DMS153 treated with DMSO at 0.1 percent for 48 hours (cell line): ENCODE measurements around the gene KRTAP5-3.

Experiments
- DNase-seq: peaks from one replicate; lab custom pipeline; 2025; ENCODE audit not compliant: unreplicated experiment; lab: John Stamatoyannopoulos, UW

The KRTAP5-3 gene

DNA sequence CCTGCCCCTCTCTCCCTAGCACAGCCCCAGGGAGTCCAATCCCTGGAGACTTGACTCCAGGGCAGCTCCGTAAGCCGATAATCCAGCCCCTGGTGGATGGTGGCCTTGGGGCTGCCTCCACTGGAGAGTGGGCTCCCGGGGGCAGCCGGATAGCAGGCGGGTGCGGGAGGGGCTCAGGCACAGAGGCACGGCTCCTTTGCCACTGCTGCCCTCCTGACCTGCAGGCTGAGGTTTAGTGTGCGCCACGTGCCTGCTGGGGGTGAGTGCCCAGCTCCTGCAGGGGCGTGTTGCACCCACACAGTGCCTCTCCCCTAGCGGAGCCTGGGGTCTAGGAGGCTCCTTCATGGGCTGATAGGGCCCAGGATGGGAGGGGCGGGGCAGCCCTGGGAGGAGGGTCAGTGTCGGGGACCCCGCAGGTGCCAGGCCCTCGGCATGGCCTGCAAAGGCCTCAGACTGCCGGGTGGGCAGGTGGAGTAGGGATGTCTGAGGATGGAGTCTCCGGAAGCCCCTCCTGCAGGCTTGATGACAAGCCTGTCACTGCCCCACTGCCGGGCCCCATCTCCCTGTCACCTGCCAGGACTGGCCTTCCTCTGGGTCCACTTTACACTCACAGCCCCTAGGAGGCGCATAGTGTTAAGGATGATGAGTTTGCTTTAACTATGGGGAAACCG is 41.7 kb downstream of the KRTAP5-3 start:
- no peak for DNase-seq

GRCh38 chr11:1565904-1566247 is 42.4 kb downstream of the KRTAP5-3 start:
- no peak for DNase-seq

- no peak for DNase-seq
These were observed 42.9 kb downstream of the KRTAP5-3 start for GRCh38 chr11:1565173-1565903.

DNA sequence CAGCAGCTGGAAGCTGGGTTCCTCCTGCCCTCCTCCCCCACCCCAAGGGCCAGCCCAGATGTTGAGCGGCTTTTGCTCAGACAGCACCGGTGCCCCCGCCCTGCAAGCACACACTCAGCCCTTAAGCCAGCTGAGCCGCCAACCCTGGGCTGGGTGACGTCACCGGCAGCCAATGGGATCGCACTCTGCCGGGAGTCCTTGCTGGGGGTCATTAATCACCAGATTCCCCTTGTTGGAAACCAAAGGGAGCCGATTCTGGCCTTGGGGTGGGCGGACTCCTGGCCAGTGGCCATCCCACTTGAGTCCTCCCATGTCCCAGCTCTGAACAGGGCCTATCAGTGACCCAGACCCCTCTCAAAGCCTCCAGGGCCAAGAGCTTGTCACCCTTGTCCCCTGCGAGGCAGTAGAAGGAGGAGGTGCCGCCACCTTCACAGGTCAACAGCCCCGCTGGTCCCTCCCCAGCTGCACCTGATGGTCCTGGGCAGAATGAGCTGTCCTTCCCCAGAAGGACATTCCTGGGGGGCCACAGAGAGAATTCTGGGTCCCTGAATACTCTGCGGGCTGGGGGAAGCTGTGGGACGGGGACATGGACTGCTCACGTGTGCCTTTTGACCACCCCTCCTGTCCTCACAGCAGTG is 43.6 kb downstream of the KRTAP5-3 start:
- no peak for DNase-seq

GRCh38 chr11:1563697-1564534 is 44.3 kb downstream of the KRTAP5-3 start:
- DNase-seq, result no peak

DNA sequence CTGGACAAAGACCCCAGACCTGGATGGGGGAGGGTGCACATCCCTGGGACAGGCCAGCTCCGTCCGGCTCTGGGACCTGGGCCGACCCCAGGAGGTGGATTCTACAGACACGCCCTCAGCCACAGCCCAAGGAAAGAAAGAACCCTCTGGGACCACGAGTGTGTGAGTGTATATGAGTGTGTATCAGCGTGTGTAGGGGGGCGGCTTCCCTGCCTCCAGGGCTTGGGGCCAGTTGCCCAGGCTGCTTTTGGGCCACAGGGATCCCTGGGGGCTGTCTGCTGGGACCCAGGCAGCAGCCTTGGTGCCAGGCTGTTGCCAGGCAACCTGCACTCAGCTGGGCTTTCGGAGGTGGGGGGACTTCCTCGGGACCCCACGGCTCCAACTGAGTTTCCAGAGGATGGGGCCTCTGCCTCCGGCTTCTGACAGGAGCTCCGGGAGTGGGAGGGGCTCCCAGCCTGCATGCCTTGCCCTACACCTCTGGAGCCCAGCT is 45.1 kb downstream of the KRTAP5-3 start:
- no peak for DNase-seq

GRCh38 chr11:1562469-1563148 is 45.7 kb downstream of the KRTAP5-3 start:
- no peak for DNase-seq

DNA sequence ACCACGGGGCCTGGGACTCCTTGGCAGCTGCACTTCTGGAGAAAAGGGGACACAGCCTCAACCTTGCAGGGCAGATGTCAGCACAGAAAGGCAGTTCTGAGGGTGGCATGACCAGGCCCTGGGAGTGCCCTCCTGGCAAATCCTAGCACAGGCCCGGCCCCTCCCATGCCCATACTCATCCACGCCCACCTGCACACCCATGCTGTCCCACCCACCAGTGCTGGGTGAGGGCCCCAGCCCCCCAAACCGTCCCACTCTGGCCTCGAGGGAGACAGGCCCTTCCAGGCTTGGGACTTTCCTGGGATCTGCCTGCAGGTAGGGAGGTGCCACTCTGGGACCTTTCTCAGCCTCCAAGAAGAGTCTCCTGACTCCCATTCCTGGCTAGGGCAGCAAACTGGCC is 46.3 kb downstream of the KRTAP5-3 start:
- no peak for DNase-seq

GRCh38 chr11:1561266-1561665 is 47.0 kb downstream of the KRTAP5-3 start:
- no peak for DNase-seq

GRCh38 chr11:1560649-1561251 is 47.5 kb downstream of the KRTAP5-3 start:
- no peak for DNase-seq

GRCh38 chr11:1560002-1560648 is 48.1 kb downstream of the KRTAP5-3 start:
- DNase-seq, result no peak

DNA sequence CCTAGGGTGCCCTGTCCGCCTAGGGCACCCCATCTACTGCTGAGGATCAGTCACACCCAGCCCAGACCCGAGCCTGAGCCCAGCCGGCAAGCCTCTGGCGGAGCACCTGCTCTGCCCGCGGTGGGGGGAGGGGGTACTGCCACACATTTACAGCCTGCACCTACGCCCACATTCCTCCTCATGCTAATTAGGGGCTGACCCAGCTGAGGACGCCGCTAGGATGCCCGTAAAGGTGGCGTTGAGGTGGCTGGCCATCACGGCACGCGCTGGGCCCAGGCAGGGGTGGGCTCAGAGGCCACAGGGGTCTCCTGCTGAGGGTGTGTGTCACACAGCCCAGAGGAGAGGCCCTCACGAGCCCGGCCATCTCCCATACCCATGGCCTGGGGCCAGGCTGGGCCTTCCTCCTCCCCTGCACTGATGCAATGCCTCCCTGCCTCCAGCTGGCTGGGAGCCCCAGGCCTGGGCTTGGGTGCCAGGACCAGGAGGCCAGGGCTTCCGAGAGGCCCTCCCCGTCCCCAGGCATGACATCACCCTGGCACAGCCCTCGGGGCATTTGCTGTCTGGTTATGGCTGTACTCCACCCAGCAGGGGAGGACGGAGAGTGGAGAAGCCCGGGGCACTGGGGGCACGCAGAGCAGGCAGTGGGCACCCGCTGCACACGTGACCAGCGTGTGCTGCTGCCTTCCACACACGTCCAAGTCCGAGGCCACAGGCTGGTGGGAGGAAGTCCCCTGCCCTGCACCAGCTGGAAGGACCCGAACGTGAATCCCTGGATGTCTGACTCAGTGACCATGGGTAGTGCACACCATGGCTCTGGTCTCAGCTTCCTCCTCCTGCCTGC is 48.9 kb downstream of the KRTAP5-3 start:
- DNase-seq, result no peak

- no peak for DNase-seq
These were observed 49.5 kb downstream of the KRTAP5-3 start for GRCh38 chr11:1558775-1559110.

GRCh38 chr11:1557904-1558774 is 50.1 kb downstream of the KRTAP5-3 start:
- no peak for DNase-seq
